ENCODE data around the gene ROBO3. TPM values are rescaled to one million over a fixed set of nuclear protein-coding genes. Genes with fewer than 3 reads are reported as not detected.
A peak's percentile ranks its signal among the peaks of the same experiment; 100 is the strongest.

ROBO3 gene
- total RNA-seq, 4 donors from 2014 or later: 1.9 to 5.3 (median 3.3) TPM

GRCh38 chr11:124917115-124917637 is 51.9 kb downstream of the ROBO3 start:
- WGBS, 2 donors: 76 to 84% methylated on average over 6 of the region's 6 CpGs
- no peak for TF ChIP-seq CTCF (IDR thresholded peaks at IDR 0.05)
- no peak for TF ChIP-seq POLR2A (IDR thresholded peaks at IDR 0.05)
- intact Hi-C loops (cut with DNase I; ENCODE audit: low total_unique reads): no loop called here

GRCh38 chr11:124918950-124919349 is 53.7 kb downstream of the ROBO3 start, which contains the start of gene HEPN1:
Gene HEPN1 (plus strand): TSS chr11:124919250.
- WGBS, 2 donors: 90 to 96% methylated on average over 3 of the region's 3 CpGs
- TF ChIP-seq POLR2A (IDR thresholded peaks at IDR 0.05) (no peak), CTCF (IDR thresholded peaks at IDR 0.05) (no peak)
- DNase-seq (ENCODE audit: low spot score in 2 of 2): no peak
- no peak within 1 kb of the TSS for H3K4me3 ChIP-seq (ENCODE audit: low read depth, poor library complexity, severe bottlenecking)
- intact Hi-C loops (cut with DNase I; ENCODE audit: low total_unique reads): no loop called here

More at GRCh38 chr11:124917115-124917637, 51.9 kb downstream of the ROBO3 start:
- peak in 1 of 2 donors; percentile 39 for DNase-seq (ENCODE audit: low spot score in 2 of 2)
- H3K4me3 ChIP-seq (ENCODE audit: low read depth, poor library complexity, severe bottlenecking): no peak overlapping the region

GRCh38 chr11:124919898-124920297 is 54.7 kb downstream of the ROBO3 start:
- DNase-seq (ENCODE audit: low spot score in 2 of 2): peak in 1 of 2 donors; percentile 62

GRCh38 chr11:124920356-124920755 is 55.1 kb downstream of the ROBO3 start:
- peak in 1 of 2 donors; percentile 53 for DNase-seq (ENCODE audit: low spot score in 2 of 2)
- H3K4me3 ChIP-seq (ENCODE audit: low read depth, poor library complexity, severe bottlenecking): no peak overlapping the region
- WGBS, 2 donors: 92 to 94% methylated on average over 5 of the region's 5 CpGs
- TF ChIP-seq CTCF (IDR thresholded peaks at IDR 0.05): no peak
- no peak for TF ChIP-seq POLR2A (IDR thresholded peaks at IDR 0.05)
- intact Hi-C loops (cut with DNase I; ENCODE audit: low total_unique reads): no loop called here

More at GRCh38 chr11:124919898-124920297, 54.7 kb downstream of the ROBO3 start:
- intact Hi-C loops (cut with DNase I; ENCODE audit: low total_unique reads): no loop called here
- 86 to 90% methylated on average over 2 of the region's 2 CpGs for WGBS, 2 donors
- no peak overlapping the region for H3K4me3 ChIP-seq (ENCODE audit: low read depth, poor library complexity, severe bottlenecking)
- no peak for TF ChIP-seq CTCF (IDR thresholded peaks at IDR 0.05)
- TF ChIP-seq POLR2A (IDR thresholded peaks at IDR 0.05): no peak

GRCh38 chr11:124920870-124921609 is 55.8 kb downstream of the ROBO3 start:
- TF ChIP-seq POLR2A (IDR thresholded peaks at IDR 0.05) (no peak), CTCF (IDR thresholded peaks at IDR 0.05) (no peak)
- intact Hi-C loops (cut with DNase I; ENCODE audit: low total_unique reads): no loop called here
- peak overlapping the region; percentile 19 for H3K4me3 ChIP-seq (ENCODE audit: low read depth, poor library complexity, severe bottlenecking)
- WGBS, 2 donors: 9 to 12% methylated on average over 29 to 43 of the region's 82 CpGs
- peak; percentile 44 to 94 for DNase-seq (ENCODE audit: low spot score in 2 of 2)

Data from lower leg skin (tissue), 4 donors.